Neuronal stem cell (in vitro differentiated cells): Measurements from ENCODE around the gene COX10.

Source experiments
- DNase-seq: peaks from one replicate; pipeline ENCODE4 v3.0.0-alpha.2; 2013; ENCODE audit warnings: low spot score
- H2AFZ ChIP-seq: one replicate; pipeline ENCODE4 v1.6.1; 2013; ENCODE audit warnings: mild to moderate bottlenecking, low read length, inconsistent platforms
- H2AK5ac ChIP-seq: 2 replicates; pipeline ENCODE4 v1.6.1; 2013; ENCODE audit warnings: low read depth, mild to moderate bottlenecking, inconsistent platforms, low read length, moderate library complexity, mixed read lengths
- H2BK120ac ChIP-seq: 2 replicates; pipeline ENCODE4 v1.6.1; 2013; ENCODE audit warnings: low read depth, mild to moderate bottlenecking, inconsistent platforms, low read length, moderate library complexity, mixed read lengths
- H2BK12ac ChIP-seq: one replicate; pipeline ENCODE4 v1.6.1; 2013; ENCODE audit warnings: low read length, inconsistent platforms
- H2BK15ac ChIP-seq: 2 replicates; pipeline ENCODE4 v1.6.1; 2013; ENCODE audit warnings: mild to moderate bottlenecking, low read length, inconsistent platforms, mixed read lengths
- H2BK5ac ChIP-seq: one replicate; pipeline ENCODE4 v1.6.1; 2013; ENCODE audit warnings: inconsistent platforms, mild to moderate bottlenecking, low read length, moderate library complexity
- H3K14ac ChIP-seq: one replicate; pipeline ENCODE4 v1.6.1; 2013; ENCODE audit warnings: low read length, inconsistent platforms
- H3K18ac ChIP-seq: 2 replicates; pipeline ENCODE4 v1.6.1; 2013; ENCODE audit warnings: low read length, inconsistent platforms
- H3K23ac ChIP-seq: 2 replicates; pipeline ENCODE4 v1.6.1; 2013; ENCODE audit warnings: low read depth, mild to moderate bottlenecking, mixed read lengths, low read length, inconsistent platforms; ENCODE audit not compliant: poor library complexity
- H3K27ac ChIP-seq: replicated peaks from 3 replicates; pipeline ENCODE4 v1.5.1; 2013; ENCODE audit warnings: low read length, inconsistent platforms
- H3K27me3 ChIP-seq, 3 experiments: 2 replicates each; pipeline ENCODE4 v1.6.1; 2013; ENCODE audit warnings: low read length in 3 of 3, mild to moderate bottlenecking in 2 of 3, inconsistent platforms in 1 of 3, low read depth in 1 of 3, mixed read lengths in 1 of 3, moderate library complexity in 1 of 3; ENCODE audit not compliant: control insufficient read depth in 3 of 3, insufficient read depth in 3 of 3
- H3K36me3 ChIP-seq, 2 donors: replicated peaks in 1 of 2; 2 replicates each; pipeline ENCODE4 v1.6.1; 2013; ENCODE audit warnings: low read length in 2 of 2; ENCODE audit not compliant: control insufficient read depth in 2 of 2, insufficient read depth in 2 of 2
- H3K4ac ChIP-seq: 2 replicates; pipeline ENCODE4 v1.6.1; 2013; ENCODE audit warnings: inconsistent platforms, mild to moderate bottlenecking, low read length, moderate library complexity
- H3K4me1 ChIP-seq, 2 donors: 1 replicate in 1 of 2; 2 replicates in 1 of 2; pipeline ENCODE4 v1.6.1; 2013; ENCODE audit warnings: low read length in 2 of 2, low read depth in 1 of 2; ENCODE audit not compliant: control insufficient read depth in 2 of 2, insufficient read depth in 1 of 2
- H3K4me2 ChIP-seq: one replicate; pipeline ENCODE4 v1.6.1; 2013; ENCODE audit warnings: mild to moderate bottlenecking, low read length, inconsistent platforms; ENCODE audit not compliant: insufficient read depth, poor library complexity, severe bottlenecking
- H3K4me3 ChIP-seq, 2 donors: 2 replicates each; pipeline ENCODE4 v1.5.1; 2013; ENCODE audit warnings: low read length in 2 of 2, mild to moderate bottlenecking in 2 of 2, inconsistent platforms in 1 of 2, moderate library complexity in 1 of 2
- H3K79me1 ChIP-seq: one replicate; pipeline ENCODE4 v1.6.1; 2013; ENCODE audit warnings: low read depth, mild to moderate bottlenecking, inconsistent platforms, low read length, moderate library complexity
- H3K9ac ChIP-seq: one replicate; pipeline ENCODE4 v1.6.1; 2013; ENCODE audit warnings: mild to moderate bottlenecking, low read depth, low read length, inconsistent platforms; ENCODE audit not compliant: poor library complexity
- H3K9me3 ChIP-seq, 2 donors: replicated peaks in 1 of 2; 2 replicates each; pipeline versions ENCODE3 to v1.6.1; 2013; ENCODE audit warnings: low read length in 2 of 2, mild to moderate bottlenecking in 2 of 2, inconsistent platforms in 1 of 2, low read depth in 1 of 2, mixed read lengths in 1 of 2, moderate library complexity in 1 of 2; ENCODE audit not compliant: control insufficient read depth in 2 of 2, insufficient read depth in 1 of 2
- H4K8ac ChIP-seq: one replicate; pipeline ENCODE4 v1.6.1; 2013; ENCODE audit warnings: low read depth, mild to moderate bottlenecking, inconsistent platforms, low read length, moderate library complexity
- H4K91ac ChIP-seq: one replicate; pipeline ENCODE4 v1.6.1; 2013; ENCODE audit warnings: low read length, low read depth, mild to moderate bottlenecking, inconsistent platforms; ENCODE audit not compliant: poor library complexity
- WGBS, 2 donors: extraction: QIAGEN DNeasy Blood & Tissue Kit; methylation state at CpG; one replicate each; pipeline ENCODE4 v1.1.7; 2013; ENCODE audit warnings: missing lambda C conversion rate in 2 of 2, mixed read lengths in 1 of 2; ENCODE audit not compliant: insufficient read length in 2 of 2, insufficient replicate concordance in 1 of 2; ENCODE audit errors: extremely low coverage in 2 of 2; 5-methylcytosine and 5-hydroxymethylcytosine counted together

COX10 gene

GRCh38 chr17:14116263-14117024 is 47.1 kb downstream of the COX10 start:
- Histone ChIP-seq H3K9me3 (peaks cover 0 to 2% of the 10 kb centered on the region in 2 donors), H2AK5ac (no peak overlapping the region), H3K36me3 (no peaks in the 10 kb centered on the region), H3K27me3 (no peaks in the 10 kb centered on the region), H3K27ac (no peak overlapping the region), H3K14ac (no peak overlapping the region), H3K79me1 (no peaks in the 10 kb centered on the region), H4K8ac (no peak overlapping the region), H3K4me1 (no peaks in the 10 kb centered on the region), H2BK120ac (no peak overlapping the region), H4K91ac (no peak overlapping the region), H2BK15ac (no peak overlapping the region), H3K9ac (no peak overlapping the region), H2BK12ac (no peak overlapping the region), H3K4me2 (no peak overlapping the region), H3K18ac (no peak overlapping the region), H2BK5ac (no peak overlapping the region), H2AFZ (no peak overlapping the region), H3K23ac (no peak overlapping the region), H3K4ac (no peak overlapping the region), H3K4me3 (no peak overlapping the region)
- DNase-seq, result no peak
- WGBS, 2 donors, result no CpG with 5 or more reads among the region's 4 CpGs

GRCh38 chr17:14118951-14119350 is 49.6 kb downstream of the COX10 start:
- no CpG with 5 or more reads among the region's 2 CpGs for WGBS, 2 donors
- H3K9ac ChIP-seq, result no peak overlapping the region

GRCh38 chr17:14119546-14119945 is 50.2 kb downstream of the COX10 start:
- H3K4me1 ChIP-seq, result no peaks in the 10 kb centered on the region
- no peak overlapping the region for H3K9ac ChIP-seq
- no peak overlapping the region for H4K8ac ChIP-seq
- H3K18ac ChIP-seq, result no peak overlapping the region
- H2BK120ac ChIP-seq, result no peak overlapping the region
- H3K9me3 ChIP-seq, result peaks cover 0 to 2% of the 10 kb centered on the region in 2 donors
- H3K36me3 ChIP-seq, result no peaks in the 10 kb centered on the region
- H2BK15ac ChIP-seq, result no peak overlapping the region
- H4K91ac ChIP-seq, result no peak overlapping the region
- H2AK5ac ChIP-seq, result no peak overlapping the region
- H3K14ac ChIP-seq, result no peak overlapping the region
- no peak for DNase-seq
- H2BK12ac ChIP-seq, result no peak overlapping the region
- no peak overlapping the region for H2BK5ac ChIP-seq
- no CpG with 5 or more reads among the region's 3 CpGs for WGBS, 2 donors
- no peak overlapping the region for H3K23ac ChIP-seq
- H3K4me2 ChIP-seq, result no peak overlapping the region
- H3K79me1 ChIP-seq, result no peaks in the 10 kb centered on the region
- no peaks in the 10 kb centered on the region for H3K27me3 ChIP-seq
- no peak overlapping the region for H3K4me3 ChIP-seq
- H2AFZ ChIP-seq, result no peak overlapping the region
- H3K4ac ChIP-seq, result no peak overlapping the region
- no peak overlapping the region for H3K27ac ChIP-seq

More at GRCh38 chr17:14118951-14119350, 49.6 kb downstream of the COX10 start:
- H3K36me3 ChIP-seq, result no peaks in the 10 kb centered on the region
- H3K79me1 ChIP-seq, result no peaks in the 10 kb centered on the region
- H2BK12ac ChIP-seq, result no peak overlapping the region
- H4K91ac ChIP-seq, result no peak overlapping the region
- H3K27me3 ChIP-seq, result no peaks in the 10 kb centered on the region
- H3K4me2 ChIP-seq, result no peak overlapping the region
- no peak overlapping the region for H3K4me3 ChIP-seq
- no peaks in the 10 kb centered on the region for H3K4me1 ChIP-seq
- H2BK15ac ChIP-seq, result no peak overlapping the region
- H3K9me3 ChIP-seq, result peaks cover 0 to 2% of the 10 kb centered on the region in 2 donors
- no peak overlapping the region for H2BK5ac ChIP-seq
- no peak overlapping the region for H2AFZ ChIP-seq
- no peak for DNase-seq
- no peak overlapping the region for H3K27ac ChIP-seq
- no peak overlapping the region for H3K23ac ChIP-seq
- no peak overlapping the region for H3K14ac ChIP-seq
- H2AK5ac ChIP-seq, result no peak overlapping the region
- no peak overlapping the region for H3K18ac ChIP-seq
- no peak overlapping the region for H3K4ac ChIP-seq
- H2BK120ac ChIP-seq, result no peak overlapping the region
- H4K8ac ChIP-seq, result no peak overlapping the region

- no peak overlapping the region for H2BK12ac ChIP-seq
- no peak overlapping the region for H2BK15ac ChIP-seq
- no peak overlapping the region for H3K18ac ChIP-seq
- WGBS, 2 donors, result no CpG with 5 or more reads among the region's 6 CpGs
- H3K4me3 ChIP-seq, result no peak overlapping the region
- H3K27me3 ChIP-seq, result no peaks in the 10 kb centered on the region
- no peak overlapping the region for H2BK5ac ChIP-seq
- peaks cover 0 to 2% of the 10 kb centered on the region in 2 donors for H3K9me3 ChIP-seq
- no peak overlapping the region for H3K4me2 ChIP-seq
- H4K8ac ChIP-seq, result no peak overlapping the region
- no peaks in the 10 kb centered on the region for H3K4me1 ChIP-seq
- H3K4ac ChIP-seq, result no peak overlapping the region
- H2AFZ ChIP-seq, result no peak overlapping the region
- no peaks in the 10 kb centered on the region for H3K79me1 ChIP-seq
- no peaks in the 10 kb centered on the region for H3K36me3 ChIP-seq
- H3K23ac ChIP-seq, result no peak overlapping the region
- H3K27ac ChIP-seq, result no peak overlapping the region
- no peak overlapping the region for H4K91ac ChIP-seq
- no peak for DNase-seq
- no peak overlapping the region for H3K14ac ChIP-seq
- H2BK120ac ChIP-seq, result no peak overlapping the region
- H2AK5ac ChIP-seq, result no peak overlapping the region
- H3K9ac ChIP-seq, result no peak overlapping the region
Measured at GRCh38 chr17:14121952-14122351, 52.6 kb downstream of the COX10 start.
